HEK293 (cell line): ENCODE measurements around the gene PCDHB10.
"Not testable (repeated sequence)": the region's sequence is repeated elsewhere in the genome, so short reads cannot be mapped to it uniquely, and the experiment has no call there.

Experiments
- TCF7L2 ChIP-seq: IDR thresholded peaks from 2 replicates; pipeline ENCODE4 v1.6.1; 2011; ENCODE audit warnings: low read depth, mild to moderate bottlenecking, inconsistent platforms, low read length, moderate library complexity, borderline replicate concordance
- ZBTB17 ChIP-seq: fragments of 450-650 bp; formaldehyde crosslinking; IDR thresholded peaks from 2 replicates; pipeline ENCODE4 v1.5.1; 2016; ENCODE audit warnings: missing biosample characterization, missing genetic modification characterization
- ZNF10 ChIP-seq: fragments of 450-650 bp; formaldehyde crosslinking; IDR thresholded peaks from 2 replicates; pipeline ENCODE4 v1.5.1; 2017; ENCODE audit warnings: missing biosample characterization, missing genetic modification characterization
- ZNF24 ChIP-seq: fragments of 450-650 bp; formaldehyde crosslinking; IDR thresholded peaks from 2 replicates; pipeline ENCODE4 v1.5.1; 2016; ENCODE audit warnings: missing biosample characterization, missing genetic modification characterization
- ZNF433 ChIP-seq: fragments of 450-650 bp; formaldehyde crosslinking; IDR thresholded peaks from 2 replicates; pipeline ENCODE4 v1.5.1; 2016; ENCODE audit warnings: missing biosample characterization, missing genetic modification characterization, low read depth
- ZNF600 ChIP-seq: fragments of 450-650 bp; formaldehyde crosslinking; IDR thresholded peaks from 2 replicates; pipeline ENCODE4 v1.5.1; 2016; ENCODE audit warnings: missing biosample characterization, missing genetic modification characterization
- TF ChIP-seq, protein P1 (sequence below): sonication (generic); formaldehyde crosslinking; IDR thresholded peaks from 2 replicates; pipeline ENCODE4 v1.8.1; 2022; ENCODE audit warnings: mild to moderate bottlenecking, moderate library complexity, missing genetic modification reagents
- TF ChIP-seq, protein P2 (sequence below): fragments of 450-650 bp; formaldehyde crosslinking; IDR thresholded peaks from 2 replicates; pipeline ENCODE4 v1.5.1; 2016; ENCODE audit warnings: missing biosample characterization, missing genetic modification characterization
- TF ChIP-seq, protein P3 (sequence below): fragments of 450-650 bp; formaldehyde crosslinking; IDR thresholded peaks from 2 replicates; pipeline ENCODE4 v1.5.1; 2016; ENCODE audit warnings: missing biosample characterization, missing genetic modification characterization

DNA sequence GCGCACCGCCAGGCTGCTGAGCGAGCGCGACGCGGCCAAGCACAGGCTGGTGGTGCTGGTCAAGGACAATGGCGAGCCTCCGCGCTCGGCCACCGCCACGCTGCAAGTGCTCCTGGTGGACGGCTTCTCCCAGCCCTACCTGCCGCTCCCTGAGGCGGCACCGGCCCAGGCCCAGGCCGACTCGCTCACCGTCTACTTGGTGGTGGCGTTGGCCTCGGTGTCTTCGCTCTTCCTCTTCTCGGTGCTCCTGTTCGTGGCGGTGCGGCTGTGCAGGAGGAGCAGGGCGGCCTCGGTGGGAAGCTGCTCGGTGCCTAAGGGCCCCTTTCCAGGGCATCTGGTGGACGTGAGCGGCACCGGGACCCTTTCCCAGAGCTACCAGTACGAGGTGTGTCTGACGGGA lies 9.5 kb downstream of the PCDHB10 start:
- not testable (repeated sequence) for TF ChIP-seq ZNF600 (tag by site-specific recombination); ZNF24 (tag by site-specific recombination); ZBTB17 (tag by site-specific recombination); ZNF433; ZNF10 (tag by site-specific recombination); TCF7L2
- TF ChIP-seq, protein P1, sequence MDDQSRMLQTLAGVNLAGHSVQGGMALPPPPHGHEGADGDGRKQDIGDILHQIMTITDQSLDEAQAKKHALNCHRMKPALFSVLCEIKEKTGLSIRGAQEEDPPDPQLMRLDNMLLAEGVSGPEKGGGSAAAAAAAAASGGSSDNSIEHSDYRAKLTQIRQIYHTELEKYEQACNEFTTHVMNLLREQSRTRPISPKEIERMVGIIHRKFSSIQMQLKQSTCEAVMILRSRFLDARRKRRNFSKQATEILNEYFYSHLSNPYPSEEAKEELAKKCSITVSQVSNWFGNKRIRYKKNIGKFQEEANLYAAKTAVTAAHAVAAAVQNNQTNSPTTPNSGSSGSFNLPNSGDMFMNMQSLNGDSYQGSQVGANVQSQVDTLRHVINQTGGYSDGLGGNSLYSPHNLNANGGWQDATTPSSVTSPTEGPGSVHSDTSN (CRISPR knock-in tag): not testable (repeated sequence)
- TF ChIP-seq, protein P2, sequence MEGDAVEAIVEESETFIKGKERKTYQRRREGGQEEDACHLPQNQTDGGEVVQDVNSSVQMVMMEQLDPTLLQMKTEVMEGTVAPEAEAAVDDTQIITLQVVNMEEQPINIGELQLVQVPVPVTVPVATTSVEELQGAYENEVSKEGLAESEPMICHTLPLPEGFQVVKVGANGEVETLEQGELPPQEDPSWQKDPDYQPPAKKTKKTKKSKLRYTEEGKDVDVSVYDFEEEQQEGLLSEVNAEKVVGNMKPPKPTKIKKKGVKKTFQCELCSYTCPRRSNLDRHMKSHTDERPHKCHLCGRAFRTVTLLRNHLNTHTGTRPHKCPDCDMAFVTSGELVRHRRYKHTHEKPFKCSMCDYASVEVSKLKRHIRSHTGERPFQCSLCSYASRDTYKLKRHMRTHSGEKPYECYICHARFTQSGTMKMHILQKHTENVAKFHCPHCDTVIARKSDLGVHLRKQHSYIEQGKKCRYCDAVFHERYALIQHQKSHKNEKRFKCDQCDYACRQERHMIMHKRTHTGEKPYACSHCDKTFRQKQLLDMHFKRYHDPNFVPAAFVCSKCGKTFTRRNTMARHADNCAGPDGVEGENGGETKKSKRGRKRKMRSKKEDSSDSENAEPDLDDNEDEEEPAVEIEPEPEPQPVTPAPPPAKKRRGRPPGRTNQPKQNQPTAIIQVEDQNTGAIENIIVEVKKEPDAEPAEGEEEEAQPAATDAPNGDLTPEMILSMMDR: not testable (repeated sequence)
- TF ChIP-seq, protein P3, sequence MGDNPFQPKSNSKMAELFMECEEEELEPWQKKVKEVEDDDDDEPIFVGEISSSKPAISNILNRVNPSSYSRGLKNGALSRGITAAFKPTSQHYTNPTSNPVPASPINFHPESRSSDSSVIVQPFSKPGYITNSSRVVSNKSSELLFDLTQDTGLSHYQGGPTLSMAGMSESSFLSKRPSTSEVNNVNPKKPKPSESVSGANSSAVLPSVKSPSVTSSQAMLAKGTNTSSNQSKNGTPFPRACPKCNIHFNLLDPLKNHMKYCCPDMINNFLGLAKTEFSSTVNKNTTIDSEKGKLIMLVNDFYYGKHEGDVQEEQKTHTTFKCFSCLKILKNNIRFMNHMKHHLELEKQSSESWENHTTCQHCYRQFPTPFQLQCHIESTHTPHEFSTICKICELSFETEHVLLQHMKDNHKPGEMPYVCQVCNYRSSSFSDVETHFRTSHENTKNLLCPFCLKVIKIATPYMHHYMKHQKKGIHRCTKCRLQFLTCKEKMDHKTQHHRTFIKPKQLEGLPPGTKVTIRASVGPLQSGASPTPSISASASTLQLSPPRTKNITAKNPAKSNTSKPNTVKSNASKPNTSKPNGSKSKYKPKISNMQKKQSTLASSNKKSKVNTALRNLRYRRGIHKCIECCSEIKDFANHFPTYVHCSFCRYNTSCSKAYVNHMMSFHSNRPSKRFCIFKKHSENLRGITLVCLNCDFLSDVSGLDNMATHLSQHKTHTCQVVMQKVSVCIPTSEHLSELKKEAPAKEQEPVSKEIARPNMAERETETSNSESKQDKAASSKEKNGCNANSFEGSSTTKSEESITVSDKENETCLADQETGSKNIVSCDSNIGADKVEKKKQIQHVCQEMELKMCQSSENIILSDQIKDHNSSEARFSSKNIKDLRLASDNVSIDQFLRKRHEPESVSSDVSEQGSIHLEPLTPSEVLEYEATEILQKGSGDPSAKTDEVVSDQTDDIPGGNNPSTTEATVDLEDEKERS: not testable (repeated sequence)
